Keratinocyte (primary cell): ENCODE results near the gene ANKAR. TPM values are rescaled to one million over a fixed set of nuclear protein-coding genes. Genes with fewer than 3 reads are reported as not detected.

Source experiments
- DNase-seq: peaks from one replicate; pipeline ENCODE4 v3.0.0-alpha.2; 2011; ENCODE audit warnings: low read depth, missing footprints, low spot score
- FAIRE-seq: peaks from 2 replicates; lab custom pipeline; 2011; peaks lifted over from hg19 to GRCh38; lab: Jason Lieb, UNC
- H2AFZ ChIP-seq: 2 replicates; pipeline ENCODE4 v1.6.0; 2012; ENCODE audit warnings: low read length, control low read depth, inconsistent platforms; ENCODE audit not compliant: control insufficient read depth
- H3K27ac ChIP-seq: 2 replicates; pipeline ENCODE4 v1.5.1; 2011; ENCODE audit warnings: low read length; ENCODE audit not compliant: control insufficient read depth, insufficient read depth
- H3K27me3 ChIP-seq: 3 replicates; pipeline ENCODE4 v1.6.0; 2011; ENCODE audit warnings: low read length; ENCODE audit not compliant: control insufficient read depth, insufficient read depth; ENCODE audit errors: extremely low read depth
- H3K36me3 ChIP-seq, 2 experiments: 2 replicates in 1 of 2; 3 replicates in 1 of 2; pipeline ENCODE4 v1.5.1; 2011; ENCODE audit warnings: low read length in 2 of 2, mild to moderate bottlenecking in 1 of 2; ENCODE audit not compliant: control insufficient read depth in 2 of 2, insufficient read depth in 2 of 2; ENCODE audit errors: extremely low read depth in 1 of 2
- H3K4me1 ChIP-seq: 3 replicates; pipeline ENCODE4 v1.5.1; 2011; ENCODE audit warnings: low read length; ENCODE audit not compliant: control insufficient read depth, insufficient read depth; ENCODE audit errors: extremely low read depth
- H3K4me2 ChIP-seq: 3 replicates; pipeline ENCODE4 v1.6.0; 2011; ENCODE audit warnings: low read depth, low read length; ENCODE audit not compliant: control insufficient read depth, insufficient read depth; ENCODE audit errors: extremely low read depth
- H3K4me3 ChIP-seq, 3 experiments: fragments of 200-600 bp in 1 of 3; sonication (generic) in 1 of 3; 2 replicates in 2 of 3; 3 replicates in 1 of 3; pipeline ENCODE4 v1.5.1; 2011 to 2016; ENCODE audit warnings: low read length in 3 of 3, mild to moderate bottlenecking in 3 of 3, control low read depth in 2 of 3, inconsistent platforms in 1 of 3, low read depth in 1 of 3, mixed read lengths in 1 of 3, mixed run types in 1 of 3, moderate library complexity in 1 of 3; ENCODE audit not compliant: control insufficient read depth in 2 of 3, insufficient read depth in 2 of 3; ENCODE audit errors: extremely low read depth in 1 of 3
- H3K79me2 ChIP-seq: 2 replicates; pipeline ENCODE4 v1.6.0; 2012; ENCODE audit warnings: low read length; ENCODE audit not compliant: control insufficient read depth, insufficient read depth
- H3K9ac ChIP-seq: 3 replicates; pipeline ENCODE4 v1.6.0; 2011; ENCODE audit warnings: low read length; ENCODE audit not compliant: control insufficient read depth, insufficient read depth; ENCODE audit errors: extremely low read depth
- H3K9me1 ChIP-seq: 3 replicates; pipeline ENCODE4 v1.6.0; 2011; ENCODE audit warnings: low read length; ENCODE audit not compliant: control insufficient read depth, insufficient read depth; ENCODE audit errors: extremely low read depth
- H3K9me3 ChIP-seq: 2 replicates; pipeline ENCODE4 v1.5.1; 2012; ENCODE audit warnings: low read depth, low read length; ENCODE audit not compliant: control insufficient read depth
- H4K20me1 ChIP-seq: 3 replicates; pipeline ENCODE4 v1.6.0; 2011; ENCODE audit warnings: low read length; ENCODE audit not compliant: control insufficient read depth, insufficient read depth; ENCODE audit errors: extremely low read depth
- EZH2 ChIP-seq: IDR thresholded peaks from one replicate; pipeline ENCODE4 v1.6.1; 2012; ENCODE audit warnings: inconsistent platforms, mild to moderate bottlenecking, low read length, moderate library complexity
- dilution Hi-C: fragments of 300-500 bp; cut with MboI; formaldehyde crosslinking; loops from one replicate; pipeline ENCODE4 v1.7.0; 2020; ENCODE audit warnings: low sequenced_read_pairs; ENCODE audit not compliant: extremely low pct_ligation_motif_present
- polyA plus RNA-seq, 5 experiments: library from polyadenylated mRNA; depleted of rRNA in 3 of 5; stranded (reverse) in 3 of 5; stranded (forward) in 1 of 5; unstranded in 1 of 5; fragments of >200 nt; gene quantifications; 1 replicate in 1 of 5; 2 replicates in 3 of 5; 3 replicates in 1 of 5; pipeline versions ENCODE4 v1.2.1 to v1.2.3, GENCODE V29; 2011 to 2012; ENCODE audit warnings: missing spikeins in 2 of 5, low read depth in 1 of 5, low replicate concordance in 1 of 5
- TF ChIP-seq, protein P1 (sequence below), 3 experiments: IDR thresholded peaks in 1 of 3; conservative IDR thresholded peaks in 1 of 3; optimal IDR thresholded peaks in 1 of 3; 2 replicates in 2 of 3; 3 replicates in 1 of 3; pipeline versions ENCODE3 to v1.5.1; 2011; ENCODE audit warnings: low read length in 3 of 3, mild to moderate bottlenecking in 3 of 3, moderate library complexity in 2 of 3, control low read depth in 1 of 3, inconsistent platforms in 1 of 3; ENCODE audit not compliant: insufficient read depth in 2 of 3; ENCODE audit errors: extremely low read depth in 1 of 3

Gene ANKAR
- polyA plus RNA-seq, 1 donor (not counting 4 experiments of a cell fraction or from before 2014, with no cell fraction given), result 1.6 TPM

DNA sequence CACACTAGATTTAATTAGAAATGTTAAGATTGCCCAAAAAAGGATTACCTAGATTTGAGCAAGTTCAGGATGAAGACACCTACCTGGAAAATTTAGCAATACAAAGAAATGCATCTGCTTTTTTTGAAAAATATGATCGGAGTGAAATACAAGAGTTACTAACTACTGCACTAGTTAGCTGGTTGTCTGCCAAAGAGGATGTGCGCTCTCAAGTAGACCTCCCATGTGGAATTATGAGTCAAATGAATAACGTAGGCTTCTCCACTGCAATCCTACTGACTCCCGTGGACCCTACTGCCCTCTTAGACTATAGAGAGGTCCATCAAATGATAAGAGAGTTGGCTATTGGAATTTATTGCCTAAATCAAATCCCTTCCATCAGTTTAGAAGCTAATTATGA, 2.0 kb downstream of the ANKAR start:
- TF ChIP-seq EZH2, result no peak
- TF ChIP-seq, protein P1, sequence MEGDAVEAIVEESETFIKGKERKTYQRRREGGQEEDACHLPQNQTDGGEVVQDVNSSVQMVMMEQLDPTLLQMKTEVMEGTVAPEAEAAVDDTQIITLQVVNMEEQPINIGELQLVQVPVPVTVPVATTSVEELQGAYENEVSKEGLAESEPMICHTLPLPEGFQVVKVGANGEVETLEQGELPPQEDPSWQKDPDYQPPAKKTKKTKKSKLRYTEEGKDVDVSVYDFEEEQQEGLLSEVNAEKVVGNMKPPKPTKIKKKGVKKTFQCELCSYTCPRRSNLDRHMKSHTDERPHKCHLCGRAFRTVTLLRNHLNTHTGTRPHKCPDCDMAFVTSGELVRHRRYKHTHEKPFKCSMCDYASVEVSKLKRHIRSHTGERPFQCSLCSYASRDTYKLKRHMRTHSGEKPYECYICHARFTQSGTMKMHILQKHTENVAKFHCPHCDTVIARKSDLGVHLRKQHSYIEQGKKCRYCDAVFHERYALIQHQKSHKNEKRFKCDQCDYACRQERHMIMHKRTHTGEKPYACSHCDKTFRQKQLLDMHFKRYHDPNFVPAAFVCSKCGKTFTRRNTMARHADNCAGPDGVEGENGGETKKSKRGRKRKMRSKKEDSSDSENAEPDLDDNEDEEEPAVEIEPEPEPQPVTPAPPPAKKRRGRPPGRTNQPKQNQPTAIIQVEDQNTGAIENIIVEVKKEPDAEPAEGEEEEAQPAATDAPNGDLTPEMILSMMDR (optimal IDR thresholded peaks at IDR 0.05 in 1 of 3, IDR thresholded peaks at IDR 0.05 in 1 of 3, conservative IDR thresholded peaks at IDR 0.05 in 1 of 3; ENCODE audit: extremely low read depth in 1 of 3, insufficient read depth in 2 of 3, low read length in 3 of 3), result no peak
- H3K9me1 ChIP-seq, result no peaks in the 10 kb centered on the region
- H3K4me1 ChIP-seq, result peaks cover 11% of the 10 kb centered on the region
- no peaks in the 10 kb centered on the region for H3K27me3 ChIP-seq
- H3K79me2 ChIP-seq, result no peaks in the 10 kb centered on the region
- H3K4me2 ChIP-seq, result no peak overlapping the region
- H3K9me3 ChIP-seq, result no peaks in the 10 kb centered on the region
- H4K20me1 ChIP-seq, result no peaks in the 10 kb centered on the region
- FAIRE-seq, result no peak
- no peak overlapping the region for H3K9ac ChIP-seq
- H3K27ac ChIP-seq, result no peak overlapping the region
- DNase-seq, result no peak
- peaks cover 0 to 3% of the 10 kb centered on the region in 2 experiments for H3K36me3 ChIP-seq
- dilution Hi-C loops, result no loop called here
- H2AFZ ChIP-seq, result no peak overlapping the region
- no peak overlapping the region for H3K4me3 ChIP-seq

DNA sequence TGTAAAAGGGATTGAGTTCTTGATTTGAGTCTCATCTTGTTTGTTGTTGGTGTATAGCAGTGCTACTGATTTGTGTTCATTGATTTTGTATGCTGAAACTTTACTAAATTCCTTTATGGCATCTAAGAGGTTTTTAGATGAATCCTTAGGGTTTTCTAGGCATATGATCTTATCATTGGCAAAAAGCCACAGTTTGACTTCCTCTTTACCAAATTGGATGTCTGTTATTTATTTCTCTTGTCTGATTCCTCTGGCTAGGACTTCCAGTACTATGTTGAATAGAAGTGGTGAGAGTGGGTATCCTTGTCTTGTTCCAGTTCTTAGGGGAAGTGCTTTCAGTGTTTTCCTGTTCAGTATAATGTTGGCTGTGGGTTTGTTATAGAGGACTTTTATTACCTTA, 4.8 kb downstream of the ANKAR start:
- TF ChIP-seq, protein P1 (optimal IDR thresholded peaks at IDR 0.05 in 1 of 3, IDR thresholded peaks at IDR 0.05 in 1 of 3, conservative IDR thresholded peaks at IDR 0.05 in 1 of 3; ENCODE audit: extremely low read depth in 1 of 3, insufficient read depth in 2 of 3, low read length in 3 of 3), result no peak
- TF ChIP-seq EZH2, result no peak

More for the DNA sequence above, 4.8 kb downstream of the ANKAR start:
- Histone ChIP-seq H4K20me1 (no peaks in the 10 kb centered on the region), H3K4me3 (no peak overlapping the region), H3K27ac (no peak overlapping the region), H3K4me2 (no peak overlapping the region), H3K9me1 (no peaks in the 10 kb centered on the region), H3K36me3 (no peaks in the 10 kb centered on the region), H3K9me3 (no peaks in the 10 kb centered on the region), H3K9ac (no peak overlapping the region), H3K79me2 (no peaks in the 10 kb centered on the region), H2AFZ (no peak overlapping the region), H3K4me1 (peaks cover 7% of the 10 kb centered on the region), H3K27me3 (no peaks in the 10 kb centered on the region)
- dilution Hi-C loops, result no loop called here
- FAIRE-seq (no peak), DNase-seq (no peak)
